NCI-H2227 (cell line): ENCODE measurements around the gene PGAP3.

ENCODE experiments used
- DNase-seq: peaks from one replicate; lab custom pipeline; 2025; ENCODE audit not compliant: unreplicated experiment; lab: John Stamatoyannopoulos, UW

Gene PGAP3

GRCh38 chr17:39660397-39661385, 27.2 kb downstream of the PGAP3 start:
- no peak for DNase-seq

GRCh38 chr17:39660011-39660360, 27.9 kb downstream of the PGAP3 start:
- no peak for DNase-seq

GRCh38 chr17:39659279-39660010, 28.4 kb downstream of the PGAP3 start:
- DNase-seq, result no peak

GRCh38 chr17:39658760-39659159, 29.1 kb downstream of the PGAP3 start:
- no peak for DNase-seq

GRCh38 chr17:39658346-39658745, 29.5 kb downstream of the PGAP3 start:
- DNase-seq, result no peak

- DNase-seq, result no peak
These were observed 32.8 kb downstream of the PGAP3 start for GRCh38 chr17:39655105-39655504.

- peak; percentile 51 for DNase-seq
These were observed 34.1 kb downstream of the PGAP3 start for GRCh38 chr17:39653662-39654331.

- no peak for DNase-seq
These were observed 34.6 kb downstream of the PGAP3 start for GRCh38 chr17:39653316-39653661.

- DNase-seq, result peak; percentile 31
These were observed 35.1 kb downstream of the PGAP3 start for GRCh38 chr17:39652587-39653315.

- no peak for DNase-seq
These were observed 35.8 kb downstream of the PGAP3 start for GRCh38 chr17:39651923-39652586.

- DNase-seq, result no peak
These were observed 37.7 kb downstream of the PGAP3 start for GRCh38 chr17:39650121-39650579.

GRCh38 chr17:39648616-39649366, 39.1 kb downstream of the PGAP3 start:
- no peak for DNase-seq

GRCh38 chr17:39647256-39647655, 40.6 kb downstream of the PGAP3 start:
- no peak for DNase-seq

GRCh38 chr17:39643271-39643670, 44.6 kb downstream of the PGAP3 start:
- DNase-seq, result no peak

GRCh38 chr17:39642291-39643074, 45.4 kb downstream of the PGAP3 start:
- DNase-seq, result no peak

- no peak for DNase-seq
These were observed 46.0 kb downstream of the PGAP3 start for GRCh38 chr17:39641883-39642282.

- DNase-seq, result no peak
These were observed 46.8 kb downstream of the PGAP3 start for GRCh38 chr17:39641097-39641496.

GRCh38 chr17:39640591-39641031, 47.2 kb downstream of the PGAP3 start:
- DNase-seq, result no peak
